ENCODE data around the gene GSAP. TPM values are rescaled to one million over a fixed set of nuclear protein-coding genes. Genes with fewer than 3 reads are reported as not detected.

GSAP gene
- total RNA-seq, 1 donor from 2014 or later: 13.0 TPM

- Histone ChIP-seq H3K4me1 (no peaks in the 10 kb centered on the region), H3K9me3 (no peaks in the 10 kb centered on the region), H3K36me3 (peaks cover 0 to 6% of the 10 kb centered on the region in 2 donors), H3K4me3 (no peak overlapping the region), H3K27ac (no peak overlapping the region), H3K27me3 (no peaks in the 10 kb centered on the region)
- intact Hi-C loops (cut with DNase I): no loop called here
- TF ChIP-seq POLR2A (IDR thresholded peaks at IDR 0.05) (no peak), POLR2AphosphoS5 (IDR thresholded peaks at IDR 0.05; ENCODE audit: insufficient read depth in 1 of 2, low read depth in 1 of 2) (no peak), CTCF (IDR thresholded peaks at IDR 0.05) (no peak)
- no peak for DNase-seq (ENCODE audit: extremely low spot score in 2 of 2)
Measured at GRCh38 chr7:77265666-77266065, 150.5 kb downstream of the GSAP start.

GRCh38 chr7:77262316-77262715 is 153.8 kb downstream of the GSAP start:
- Histone ChIP-seq H3K4me1 (no peaks in the 10 kb centered on the region), H3K36me3 (peaks cover 0 to 6% of the 10 kb centered on the region in 2 donors), H3K27me3 (no peaks in the 10 kb centered on the region), H3K27ac (no peak overlapping the region), H3K4me3 (no peak overlapping the region), H3K9me3 (no peaks in the 10 kb centered on the region)
- intact Hi-C loops (cut with DNase I): no loop called here
- DNase-seq (ENCODE audit: extremely low spot score in 2 of 2): no peak
- TF ChIP-seq POLR2A (IDR thresholded peaks at IDR 0.05) (no peak), POLR2AphosphoS5 (IDR thresholded peaks at IDR 0.05; ENCODE audit: insufficient read depth in 1 of 2, low read depth in 1 of 2) (no peak), CTCF (IDR thresholded peaks at IDR 0.05) (no peak)

Other genes starting within 250 kb of the GSAP start
- gene FGL2, start 216.5 kb downstream of the GSAP start, total RNA-seq: 7.4 TPM
- gene PTPN12, start 120.9 kb upstream of the GSAP start, total RNA-seq: 106 TPM